C4-2B (cell line): Measurements from ENCODE around the gene CIAO2B.

Source experiments
- ZFX ChIP-seq: fragments of 450-650 bp; IDR thresholded peaks from 2 replicates; pipeline ENCODE4 v1.6.1; 2017
- TF ChIP-seq, protein P1 (sequence below): fragments of 450-650 bp; conservative IDR thresholded peaks from 2 replicates; pipeline ENCODE4 v1.5.1; 2017; ENCODE audit warnings: mild to moderate bottlenecking

GRCh38 chr16:66899945-66900710 lies 34.1 kb downstream of the CIAO2B start:
- TF ChIP-seq, protein P1, sequence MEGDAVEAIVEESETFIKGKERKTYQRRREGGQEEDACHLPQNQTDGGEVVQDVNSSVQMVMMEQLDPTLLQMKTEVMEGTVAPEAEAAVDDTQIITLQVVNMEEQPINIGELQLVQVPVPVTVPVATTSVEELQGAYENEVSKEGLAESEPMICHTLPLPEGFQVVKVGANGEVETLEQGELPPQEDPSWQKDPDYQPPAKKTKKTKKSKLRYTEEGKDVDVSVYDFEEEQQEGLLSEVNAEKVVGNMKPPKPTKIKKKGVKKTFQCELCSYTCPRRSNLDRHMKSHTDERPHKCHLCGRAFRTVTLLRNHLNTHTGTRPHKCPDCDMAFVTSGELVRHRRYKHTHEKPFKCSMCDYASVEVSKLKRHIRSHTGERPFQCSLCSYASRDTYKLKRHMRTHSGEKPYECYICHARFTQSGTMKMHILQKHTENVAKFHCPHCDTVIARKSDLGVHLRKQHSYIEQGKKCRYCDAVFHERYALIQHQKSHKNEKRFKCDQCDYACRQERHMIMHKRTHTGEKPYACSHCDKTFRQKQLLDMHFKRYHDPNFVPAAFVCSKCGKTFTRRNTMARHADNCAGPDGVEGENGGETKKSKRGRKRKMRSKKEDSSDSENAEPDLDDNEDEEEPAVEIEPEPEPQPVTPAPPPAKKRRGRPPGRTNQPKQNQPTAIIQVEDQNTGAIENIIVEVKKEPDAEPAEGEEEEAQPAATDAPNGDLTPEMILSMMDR = no peak
- TF ChIP-seq ZFX = no peak
